SK-N-MC (cell line): ENCODE data around the gene KLHL11.
"Not testable (repeated sequence)": the region's sequence is repeated elsewhere in the genome, so short reads cannot be mapped to it uniquely, and the experiment has no call there.

Source experiments
- FOXP2 ChIP-seq: optimal IDR thresholded peaks from 2 replicates; pipeline ENCODE3; 2011; ENCODE audit warnings: mild to moderate bottlenecking, moderate library complexity; ENCODE audit not compliant: insufficient read depth; ENCODE audit errors: extremely low read length, control extremely low read depth
- POLR2AphosphoS5 ChIP-seq: IDR thresholded peaks from 2 replicates; pipeline ENCODE4 v1.6.1; 2012; ENCODE audit warnings: mild to moderate bottlenecking, low read depth, low read length, borderline replicate concordance

DNA sequence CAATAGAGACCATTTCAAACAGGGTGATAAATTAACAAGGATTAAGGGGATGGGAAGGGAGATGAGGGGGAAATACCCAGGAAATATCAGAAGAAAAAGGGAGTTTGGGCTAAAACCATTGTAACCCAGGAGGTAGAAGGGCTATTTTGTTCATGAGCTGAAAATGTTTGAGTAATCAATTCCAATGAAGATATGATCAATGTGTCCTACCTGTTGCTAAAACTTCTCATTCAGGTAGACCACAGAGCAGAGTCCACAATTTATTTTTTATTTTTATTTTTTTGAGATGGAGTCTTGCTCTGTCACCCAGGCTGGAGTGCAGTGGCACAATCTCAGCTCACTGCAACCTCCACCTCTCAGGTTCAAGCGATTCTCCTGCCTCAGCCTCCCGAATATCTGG is 25.8 kb downstream of the KLHL11 start:
- not testable (repeated sequence) for TF ChIP-seq POLR2AphosphoS5, FOXP2
